GM08714 (cell line): Measurements from ENCODE around the gene CASK.

ENCODE experiments used
- H3K4me3 ChIP-seq: fragments of 200-500 bp; sonication (Bioruptor generic); 2 replicates; pipeline ENCODE4 v1.5.1; 2014; ENCODE audit warnings: mild to moderate bottlenecking, low read length, inconsistent platforms
- ZNF274 ChIP-seq: IDR thresholded peaks from 2 replicates; pipeline ENCODE4 v1.6.1; 2012; ENCODE audit warnings: mild to moderate bottlenecking, low read depth, low read length

CASK gene

DNA sequence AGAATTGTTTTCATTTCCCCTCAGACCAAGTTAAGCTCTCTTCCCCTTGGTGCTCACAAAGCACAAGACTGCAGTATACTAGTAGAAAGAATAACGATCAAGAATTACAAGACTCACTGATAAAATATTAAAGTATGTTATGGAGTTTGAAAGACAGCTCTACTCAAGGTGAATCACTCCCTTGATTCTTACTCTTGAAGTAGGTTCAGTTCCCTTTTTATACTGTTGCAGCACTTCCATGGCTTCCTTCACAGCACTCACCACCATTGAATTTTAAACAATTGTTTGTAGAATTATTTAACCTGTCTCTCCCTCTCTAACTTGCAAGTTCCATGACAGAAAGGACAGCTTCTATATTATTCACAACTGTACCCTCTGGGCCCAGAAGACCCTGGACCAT is 42.2 kb downstream of the CASK start:
- no peak for TF ChIP-seq ZNF274
- H3K4me3 ChIP-seq = no peak overlapping the region

- H3K4me3 ChIP-seq = no peak overlapping the region
- no peak for TF ChIP-seq ZNF274
Observed at GRCh38 chrX:41877167-41877566, 46.2 kb downstream of the CASK start.

GRCh38 chrX:41875142-41875541 is 48.2 kb downstream of the CASK start:
- H3K4me3 ChIP-seq = no peak overlapping the region
- TF ChIP-seq ZNF274 = no peak

DNA sequence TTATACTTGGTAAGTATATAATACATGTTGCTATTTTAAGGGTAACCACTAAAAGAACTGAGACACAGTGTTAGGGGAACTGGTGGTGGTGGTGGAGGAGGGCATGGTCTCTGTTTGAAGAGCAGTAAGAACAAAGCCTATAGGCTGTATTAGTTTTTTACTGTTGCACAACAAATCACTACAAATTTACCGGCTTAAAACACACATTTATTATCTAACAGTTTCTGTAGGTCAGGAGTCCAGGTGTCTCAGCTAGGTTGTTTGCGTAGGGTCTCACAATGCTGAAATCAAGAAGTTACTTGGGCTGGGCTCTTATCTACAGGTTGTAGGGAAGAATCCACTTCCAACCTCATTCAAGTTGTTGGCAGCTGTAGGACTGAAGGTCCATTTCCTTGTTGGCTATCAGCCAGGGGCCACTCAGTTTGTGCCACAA is 52.6 kb downstream of the CASK start:
- no peak overlapping the region for H3K4me3 ChIP-seq
- no peak for TF ChIP-seq ZNF274

DNA sequence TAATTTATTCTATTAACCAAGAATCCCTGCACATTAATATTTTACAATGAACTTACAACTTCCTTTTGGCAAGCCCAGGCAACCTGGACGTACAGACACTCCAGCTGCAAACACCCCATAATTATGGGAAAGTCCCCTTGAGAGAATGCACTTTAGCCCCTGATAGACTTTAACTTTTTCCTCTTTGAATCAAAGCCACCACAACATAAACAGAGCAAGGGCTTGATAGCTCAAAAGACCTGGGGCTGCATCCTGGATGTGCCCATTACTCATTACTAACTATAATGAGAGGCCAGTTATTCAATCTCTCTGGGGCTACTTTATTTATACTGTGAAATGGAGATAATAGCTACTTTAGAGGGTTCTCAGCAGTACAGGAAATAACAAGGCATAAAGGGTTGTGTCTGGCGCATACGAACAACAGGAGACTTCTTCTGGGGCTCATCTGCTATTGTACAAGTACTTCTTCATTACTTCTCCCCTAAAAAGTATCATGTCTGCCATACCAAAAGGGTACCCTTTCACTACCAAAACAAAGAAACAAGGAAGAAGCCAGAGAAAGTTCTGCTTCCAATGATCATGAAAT is 54.9 kb downstream of the CASK start:
- no peak overlapping the region for H3K4me3 ChIP-seq

GRCh38 chrX:41863343-41864203 is 59.8 kb downstream of the CASK start:
- TF ChIP-seq ZNF274 = no peak

More for the DNA sequence above, 54.9 kb downstream of the CASK start:
- no peak for TF ChIP-seq ZNF274

DNA sequence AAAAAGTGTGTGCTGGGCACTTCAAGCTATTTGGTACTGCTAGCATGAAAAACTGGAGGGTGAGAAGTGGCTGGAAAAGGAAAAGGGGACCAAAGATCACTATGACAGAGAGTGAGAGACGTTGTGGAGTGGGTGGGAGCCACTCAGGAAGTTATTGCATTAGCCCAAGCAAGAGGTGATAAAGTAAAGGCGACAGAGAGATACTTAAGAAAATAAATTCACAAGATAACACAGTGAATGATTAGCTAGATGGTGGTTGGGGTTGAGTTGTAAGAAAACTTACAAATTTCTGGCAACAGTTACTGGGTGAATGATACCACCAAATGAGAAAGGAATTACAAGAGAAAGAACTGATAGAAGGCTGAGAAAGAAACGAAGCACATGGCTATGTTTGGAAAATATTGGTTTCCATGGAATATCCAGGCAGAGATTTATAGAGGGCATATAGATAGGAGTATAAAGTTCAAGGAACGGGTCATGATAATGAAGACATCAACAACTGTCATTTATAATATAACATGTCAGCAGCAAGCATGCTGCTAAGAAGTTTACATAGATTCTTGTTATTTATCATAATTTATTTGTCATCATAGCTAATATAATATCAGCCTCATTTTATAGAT is 60.7 kb downstream of the CASK start:
- H3K4me3 ChIP-seq = no peak overlapping the region
- no peak for TF ChIP-seq ZNF274

More at GRCh38 chrX:41863343-41864203, 59.8 kb downstream of the CASK start:
- H3K4me3 ChIP-seq = no peak overlapping the region

DNA sequence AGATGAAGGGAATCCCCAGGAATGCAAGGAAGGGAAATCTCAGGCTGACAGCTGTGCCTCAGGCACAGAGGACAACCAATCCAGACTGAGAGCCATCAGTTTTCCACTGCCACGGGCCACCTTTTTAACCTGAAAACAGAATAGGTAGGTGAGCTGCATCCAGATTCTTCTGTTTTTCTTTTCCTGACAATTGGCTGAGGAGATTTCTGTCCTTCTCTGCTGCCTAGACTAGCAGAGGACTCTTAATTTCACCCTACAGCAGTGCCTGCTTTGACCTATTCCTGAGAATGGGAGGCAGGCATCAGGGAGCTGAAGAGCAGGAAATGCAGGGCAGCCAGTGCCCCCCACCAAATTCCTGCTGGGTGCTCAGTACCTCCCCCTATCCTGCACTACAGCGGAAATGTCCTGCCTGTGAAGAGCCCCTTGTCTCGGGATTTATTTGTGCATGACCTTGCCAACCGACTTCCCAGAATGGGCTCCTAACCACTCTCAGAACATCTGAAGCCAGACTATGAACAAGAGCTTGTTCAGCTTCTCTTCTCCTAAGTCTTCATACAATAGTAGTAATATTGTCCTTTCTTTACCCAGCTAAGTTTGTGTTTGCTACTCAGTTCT is 65.1 kb downstream of the CASK start:
- no peak overlapping the region for H3K4me3 ChIP-seq
- TF ChIP-seq ZNF274 = no peak

GRCh38 chrX:41857670-41858069 is 65.7 kb downstream of the CASK start:
- TF ChIP-seq ZNF274 = no peak

DNA sequence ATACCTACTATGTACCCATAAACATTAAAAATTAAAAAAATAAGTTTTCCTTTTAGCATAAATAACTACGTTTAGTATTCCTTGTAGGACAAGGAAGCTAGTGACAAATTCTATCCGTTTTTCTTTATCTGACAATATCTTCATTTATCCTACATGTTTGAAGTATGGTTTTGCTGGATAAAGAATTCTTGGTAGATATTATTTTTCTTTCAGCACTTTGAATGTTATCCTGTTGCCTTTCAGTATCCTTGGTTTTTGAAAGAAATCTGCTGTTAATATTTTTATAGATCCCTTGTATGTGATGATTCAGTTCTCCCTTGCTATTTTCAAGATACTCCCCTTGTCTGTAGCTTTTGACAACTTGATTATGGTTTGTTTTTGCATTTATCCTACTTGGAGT is 76.6 kb downstream of the CASK start:
- no peak for TF ChIP-seq ZNF274
- H3K4me3 ChIP-seq = no peak overlapping the region

More at GRCh38 chrX:41857670-41858069, 65.7 kb downstream of the CASK start:
- no peak overlapping the region for H3K4me3 ChIP-seq

GRCh38 chrX:41837270-41837944 is 85.9 kb downstream of the CASK start:
- no peak overlapping the region for H3K4me3 ChIP-seq
- no peak for TF ChIP-seq ZNF274

DNA sequence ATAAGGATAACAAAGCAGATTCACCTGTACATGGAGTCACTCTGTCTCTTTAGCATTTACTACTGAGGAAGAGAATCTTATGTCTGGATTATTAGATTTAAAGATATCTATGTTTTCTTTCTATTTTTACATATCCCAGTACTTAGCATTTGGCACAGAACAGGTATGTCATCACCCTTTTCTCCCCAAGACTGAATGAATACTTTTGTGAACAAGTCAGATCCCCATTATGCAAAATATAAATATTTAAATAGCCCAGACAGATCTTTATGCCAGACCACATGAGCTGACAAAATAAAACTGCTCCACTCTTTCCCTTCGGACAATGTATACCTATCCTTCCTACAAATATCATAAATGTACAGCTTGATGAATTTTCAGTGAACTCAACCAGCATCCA is 94.5 kb downstream of the CASK start:
- no peak for TF ChIP-seq ZNF274
- no peak overlapping the region for H3K4me3 ChIP-seq

DNA sequence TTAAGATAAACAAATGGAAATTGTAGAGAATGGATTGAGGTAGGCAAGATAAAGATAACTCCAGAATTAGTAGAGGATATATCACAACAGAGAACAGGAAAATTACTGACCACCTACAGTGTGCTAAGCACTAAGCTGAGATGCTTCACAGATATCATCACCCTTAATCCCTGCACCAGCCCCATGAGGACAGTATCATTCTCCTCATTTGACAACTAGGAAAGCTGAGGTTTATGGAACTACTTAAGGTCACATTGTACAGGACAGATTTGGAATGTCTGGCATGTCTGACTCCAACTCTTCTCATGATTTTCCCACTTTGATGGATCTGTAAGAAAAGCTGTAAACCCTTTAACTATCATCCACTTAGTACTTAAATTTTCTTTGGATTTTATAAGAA is 95.5 kb downstream of the CASK start:
- no peak overlapping the region for H3K4me3 ChIP-seq
- TF ChIP-seq ZNF274 = no peak

DNA sequence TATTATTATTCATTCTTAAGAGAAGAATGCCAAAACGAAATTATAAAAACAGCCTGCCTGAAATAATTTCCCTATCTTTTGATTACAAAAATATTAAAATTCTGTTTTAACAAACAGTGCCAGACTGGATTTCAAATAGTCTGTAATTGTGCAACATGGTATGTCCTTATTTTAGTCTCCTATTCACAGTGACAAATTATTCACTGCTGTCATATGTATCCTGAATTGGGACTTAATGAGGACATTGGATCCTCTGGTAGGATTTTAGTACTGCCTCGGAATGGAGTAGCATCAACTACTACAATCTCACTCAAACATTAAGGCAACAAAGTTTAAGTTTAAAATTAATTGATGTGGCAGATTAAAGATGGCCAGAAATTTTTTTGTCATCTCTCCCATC is 97.6 kb downstream of the CASK start:
- TF ChIP-seq ZNF274 = no peak
- H3K4me3 ChIP-seq = no peak overlapping the region
